ENCODE results near the gene UBE2S. TPM values are rescaled to one million over a fixed set of nuclear protein-coding genes. Genes with fewer than 3 reads are reported as not detected.

UBE2S gene
- total RNA-seq, 1 experiment from 2014 or later: 587 TPM

DNA sequence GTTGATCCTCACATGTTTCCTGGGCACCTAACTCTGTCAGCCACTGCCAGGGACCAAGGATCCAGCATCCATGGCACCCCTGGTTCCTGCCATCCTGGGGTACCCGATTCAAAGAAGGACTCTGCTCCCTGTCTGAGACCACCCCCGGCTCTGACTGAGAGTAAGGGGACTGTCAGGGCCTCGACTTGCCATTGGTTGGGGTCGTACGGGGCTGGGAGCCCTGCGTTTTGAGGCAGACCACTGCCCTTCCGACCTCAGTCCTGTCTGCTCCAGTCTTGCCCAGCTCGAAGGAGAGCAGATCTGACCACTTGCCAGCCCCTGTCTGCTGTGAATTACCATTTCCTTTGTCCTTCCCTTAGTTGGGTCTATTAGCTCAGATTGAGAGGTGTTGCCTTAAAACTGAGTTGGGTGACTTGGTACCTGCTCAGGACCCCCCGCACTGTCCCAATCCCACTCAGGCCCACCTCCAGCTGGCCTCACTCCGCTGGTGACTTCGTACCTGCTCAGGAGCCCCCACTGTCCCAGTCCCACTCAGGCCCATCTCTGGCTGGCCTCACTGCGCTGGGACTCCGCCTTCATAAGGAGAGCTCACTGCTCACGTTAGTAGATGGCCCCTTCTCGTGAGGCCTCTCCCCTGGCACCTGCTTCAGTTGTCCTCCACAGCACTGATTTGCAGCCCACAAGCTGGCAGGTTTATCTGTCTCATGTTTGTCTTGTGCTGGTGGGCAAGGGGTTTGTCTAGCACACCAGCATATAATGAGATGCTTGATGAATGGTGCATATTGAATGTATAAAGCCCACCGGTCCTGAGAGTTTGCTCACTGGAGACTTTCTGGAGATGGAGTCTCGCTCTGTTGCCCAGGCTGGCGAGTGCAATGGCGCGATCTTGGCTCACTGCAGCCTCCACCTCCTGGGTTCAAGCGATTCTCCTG lies 17.9 kb downstream of the UBE2S start:
- TF ChIP-seq, protein P1, sequence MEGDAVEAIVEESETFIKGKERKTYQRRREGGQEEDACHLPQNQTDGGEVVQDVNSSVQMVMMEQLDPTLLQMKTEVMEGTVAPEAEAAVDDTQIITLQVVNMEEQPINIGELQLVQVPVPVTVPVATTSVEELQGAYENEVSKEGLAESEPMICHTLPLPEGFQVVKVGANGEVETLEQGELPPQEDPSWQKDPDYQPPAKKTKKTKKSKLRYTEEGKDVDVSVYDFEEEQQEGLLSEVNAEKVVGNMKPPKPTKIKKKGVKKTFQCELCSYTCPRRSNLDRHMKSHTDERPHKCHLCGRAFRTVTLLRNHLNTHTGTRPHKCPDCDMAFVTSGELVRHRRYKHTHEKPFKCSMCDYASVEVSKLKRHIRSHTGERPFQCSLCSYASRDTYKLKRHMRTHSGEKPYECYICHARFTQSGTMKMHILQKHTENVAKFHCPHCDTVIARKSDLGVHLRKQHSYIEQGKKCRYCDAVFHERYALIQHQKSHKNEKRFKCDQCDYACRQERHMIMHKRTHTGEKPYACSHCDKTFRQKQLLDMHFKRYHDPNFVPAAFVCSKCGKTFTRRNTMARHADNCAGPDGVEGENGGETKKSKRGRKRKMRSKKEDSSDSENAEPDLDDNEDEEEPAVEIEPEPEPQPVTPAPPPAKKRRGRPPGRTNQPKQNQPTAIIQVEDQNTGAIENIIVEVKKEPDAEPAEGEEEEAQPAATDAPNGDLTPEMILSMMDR (conservative IDR thresholded peaks at IDR 0.05; ENCODE audit: low read depth, low read length): no peak
- TF ChIP-seq EZH2 (IDR thresholded peaks at IDR 0.05; ENCODE audit: borderline replicate concordance, low read depth, low read length, poor library complexity, severe bottlenecking): no peak
- H3K4me1 ChIP-seq (ENCODE audit: insufficient read depth, low read length, poor library complexity, severe bottlenecking): peaks cover 26% of the 10 kb centered on the region
- ChIA-PET POLR2A (ENCODE audit: low non-redundant PET) (interaction anchor here (0.9 kb wide), 1 partner anchor 18 kb away, joined by 12 read pairs; the partner anchor contains the start of gene UBE2S), CTCF (no interaction called here)
- no peaks in the 10 kb centered on the region for H3K9me3 ChIP-seq (ENCODE audit: low read depth, low read length, poor library complexity, severe bottlenecking)
- peaks cover 38% of the 10 kb centered on the region for H3K36me3 ChIP-seq (ENCODE audit: insufficient read depth, low read length, poor library complexity, severe bottlenecking)
- no peaks in the 10 kb centered on the region for H3K27me3 ChIP-seq (replicated peaks; ENCODE audit: insufficient read depth, low read depth, low read length, poor library complexity)
- no TSS peak for BruUV-seq (replicated peaks)
- no peak overlapping the region for H3K4me3 ChIP-seq (ENCODE audit: low read depth, low read length, poor library complexity, severe bottlenecking)
- H3K27ac ChIP-seq (ENCODE audit: low read depth, low read length, poor library complexity, severe bottlenecking): peak overlapping the region; percentile 88
- intact Hi-C loops (cut with micrococcal nuclease; ENCODE audit: unreplicated experiment): loop anchor here (10.0 kb wide), 1 partner anchor 85 kb away; no protein-coding TSS in a partner anchor
- no peak for DNase-seq (ENCODE audit: low spot score)

DNA sequence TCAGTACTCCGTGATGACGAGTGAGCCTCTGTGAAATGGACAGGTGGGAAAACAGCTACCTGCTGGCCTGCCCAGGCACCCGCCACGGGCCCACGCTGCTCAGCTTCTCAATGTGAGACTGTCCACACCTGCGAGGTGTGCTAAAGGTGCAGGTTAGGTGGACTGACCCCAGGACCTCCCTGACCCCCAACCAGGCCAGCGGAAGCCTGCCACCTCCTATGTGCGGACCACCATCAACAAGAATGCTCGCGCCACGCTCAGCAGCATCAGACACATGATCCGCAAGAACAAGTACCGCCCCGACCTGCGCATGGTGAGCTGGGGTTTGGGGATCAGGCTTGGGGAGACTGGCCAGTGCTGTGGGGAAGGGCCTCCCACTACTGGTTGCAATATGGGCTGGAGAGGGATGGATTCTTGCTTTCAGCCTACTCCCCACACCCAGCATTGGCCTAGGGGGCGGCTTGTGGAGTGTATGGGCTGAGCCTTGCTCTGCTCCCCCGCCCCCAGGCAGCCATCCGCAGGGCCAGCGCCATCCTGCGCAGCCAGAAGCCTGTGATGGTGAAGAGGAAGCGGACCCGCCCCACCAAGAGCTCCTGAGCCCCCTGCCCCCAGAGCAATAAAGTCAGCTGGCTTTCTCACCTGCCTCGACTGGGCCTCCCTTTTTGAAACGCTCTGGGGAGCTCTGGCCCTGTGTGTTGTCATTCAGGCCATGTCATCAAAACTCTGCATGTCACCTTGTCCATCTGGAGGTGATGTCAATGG lies 19.7 kb downstream of the UBE2S start:
- no TSS peak for BruUV-seq (replicated peaks)
- no peak for DNase-seq (ENCODE audit: low spot score)
- Histone ChIP-seq H3K27me3 (replicated peaks; ENCODE audit: insufficient read depth, low read depth, low read length, poor library complexity) (no peaks in the 10 kb centered on the region), H3K4me3 (ENCODE audit: low read depth, low read length, poor library complexity, severe bottlenecking) (peak overlapping the region; percentile 98), H3K27ac (ENCODE audit: low read depth, low read length, poor library complexity, severe bottlenecking) (peak overlapping the region; percentile 88), H3K4me1 (ENCODE audit: insufficient read depth, low read length, poor library complexity, severe bottlenecking) (peaks cover 32% of the 10 kb centered on the region), H3K36me3 (ENCODE audit: insufficient read depth, low read length, poor library complexity, severe bottlenecking) (peaks cover 38% of the 10 kb centered on the region), H3K9me3 (ENCODE audit: low read depth, low read length, poor library complexity, severe bottlenecking) (no peaks in the 10 kb centered on the region)
- TF ChIP-seq, protein P1 (conservative IDR thresholded peaks at IDR 0.05; ENCODE audit: low read depth, low read length): no peak
- TF ChIP-seq EZH2 (IDR thresholded peaks at IDR 0.05; ENCODE audit: borderline replicate concordance, low read depth, low read length, poor library complexity, severe bottlenecking): no peak
- POLR2A ChIA-PET (ENCODE audit: low non-redundant PET): no interaction called here
- CTCF ChIA-PET: no interaction called here
- intact Hi-C loops (cut with micrococcal nuclease; ENCODE audit: unreplicated experiment): loop anchor here (10.0 kb wide), 1 partner anchor 83 kb away; no protein-coding TSS in a partner anchor

DNA sequence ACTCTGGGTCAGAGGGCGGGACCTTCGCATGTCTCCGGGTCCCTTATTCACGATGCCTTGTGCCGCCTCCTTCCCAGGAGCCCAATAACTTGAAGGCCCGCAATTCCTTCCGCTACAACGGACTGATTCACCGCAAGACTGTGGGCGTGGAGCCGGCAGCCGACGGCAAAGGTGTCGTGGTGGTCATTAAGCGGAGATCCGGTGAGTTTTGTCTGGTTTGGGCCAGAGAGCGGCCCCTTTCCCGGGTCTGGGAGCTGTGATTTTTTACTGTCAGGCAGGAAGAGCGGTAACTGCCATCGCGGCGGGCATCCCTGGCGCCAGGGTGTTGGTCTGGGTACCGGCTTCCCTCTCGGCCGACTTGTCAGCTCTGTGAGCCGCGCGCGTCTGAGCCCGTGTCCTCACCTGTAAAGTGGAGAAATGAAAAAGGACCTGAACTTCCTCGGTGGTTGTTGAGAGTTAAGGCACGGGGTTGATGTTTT lies 21.1 kb downstream of the UBE2S start:
- TSS peak; percentile 75 for BruUV-seq (replicated peaks)
- peaks cover 38% of the 10 kb centered on the region for H3K36me3 ChIP-seq (ENCODE audit: insufficient read depth, low read length, poor library complexity, severe bottlenecking)
- CTCF ChIA-PET: no interaction called here

More for the DNA sequence above, 21.1 kb downstream of the UBE2S start:
- Histone ChIP-seq H3K4me3 (ENCODE audit: low read depth, low read length, poor library complexity, severe bottlenecking) (peak overlapping the region; percentile 98), H3K4me1 (ENCODE audit: insufficient read depth, low read length, poor library complexity, severe bottlenecking) (peaks cover 32% of the 10 kb centered on the region), H3K27me3 (replicated peaks; ENCODE audit: insufficient read depth, low read depth, low read length, poor library complexity) (no peaks in the 10 kb centered on the region), H3K9me3 (ENCODE audit: low read depth, low read length, poor library complexity, severe bottlenecking) (no peaks in the 10 kb centered on the region), H3K27ac (ENCODE audit: low read depth, low read length, poor library complexity, severe bottlenecking) (peak overlapping the region; percentile 88)
- POLR2A ChIA-PET (ENCODE audit: low non-redundant PET): no interaction called here
- intact Hi-C loops (cut with micrococcal nuclease; ENCODE audit: unreplicated experiment): loop anchor here (10.0 kb wide), 1 partner anchor 82 kb away; no protein-coding TSS in a partner anchor
- TF ChIP-seq, protein P1 (conservative IDR thresholded peaks at IDR 0.05; ENCODE audit: low read depth, low read length): no peak
- TF ChIP-seq EZH2 (IDR thresholded peaks at IDR 0.05; ENCODE audit: borderline replicate concordance, low read depth, low read length, poor library complexity, severe bottlenecking): no peak
- DNase-seq (ENCODE audit: low spot score): no peak

All from A673 (cell line).